Fibroblast of mammary gland (primary cell): Measurements from ENCODE around the gene ETV6.
A peak's percentile ranks its signal among the peaks of the same experiment; 100 is the strongest.

ENCODE experiments used
- DNase-seq: peaks from one replicate; pipeline ENCODE4 v3.0.0-alpha.2; 2010; ENCODE audit warnings: low read depth
- H3K4me3 ChIP-seq: 2 replicates; pipeline ENCODE4 v1.5.1; 2011; ENCODE audit warnings: low read depth, mild to moderate bottlenecking, low read length, moderate library complexity; ENCODE audit not compliant: control insufficient read depth
- TF ChIP-seq, protein P1 (sequence below): conservative IDR thresholded peaks from 2 replicates; pipeline ENCODE4 v1.5.1; 2011; ENCODE audit warnings: low read depth, low read length, inconsistent platforms; ENCODE audit not compliant: control insufficient read depth, insufficient read depth

Gene ETV6

DNA sequence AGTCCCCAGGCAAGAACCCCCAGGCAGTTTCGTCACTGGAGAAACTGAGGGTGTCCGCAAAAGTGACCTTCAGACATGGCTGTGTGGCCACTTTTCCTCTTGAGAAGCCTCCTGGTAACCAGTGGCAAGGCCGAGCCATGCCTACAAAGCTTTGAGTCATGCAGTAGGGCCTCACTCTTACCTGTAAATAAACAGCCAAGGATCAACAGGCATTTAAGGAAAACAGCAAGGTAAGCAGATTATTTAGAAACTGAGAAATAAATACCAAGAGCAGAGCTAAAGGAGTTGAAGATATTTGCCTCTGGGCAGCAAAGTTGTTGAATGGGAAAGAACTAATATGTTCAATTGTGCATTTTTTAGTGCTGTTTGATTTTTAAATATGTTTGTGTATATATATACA, 280.2 kb downstream of the ETV6 start:
- TF ChIP-seq, protein P1, sequence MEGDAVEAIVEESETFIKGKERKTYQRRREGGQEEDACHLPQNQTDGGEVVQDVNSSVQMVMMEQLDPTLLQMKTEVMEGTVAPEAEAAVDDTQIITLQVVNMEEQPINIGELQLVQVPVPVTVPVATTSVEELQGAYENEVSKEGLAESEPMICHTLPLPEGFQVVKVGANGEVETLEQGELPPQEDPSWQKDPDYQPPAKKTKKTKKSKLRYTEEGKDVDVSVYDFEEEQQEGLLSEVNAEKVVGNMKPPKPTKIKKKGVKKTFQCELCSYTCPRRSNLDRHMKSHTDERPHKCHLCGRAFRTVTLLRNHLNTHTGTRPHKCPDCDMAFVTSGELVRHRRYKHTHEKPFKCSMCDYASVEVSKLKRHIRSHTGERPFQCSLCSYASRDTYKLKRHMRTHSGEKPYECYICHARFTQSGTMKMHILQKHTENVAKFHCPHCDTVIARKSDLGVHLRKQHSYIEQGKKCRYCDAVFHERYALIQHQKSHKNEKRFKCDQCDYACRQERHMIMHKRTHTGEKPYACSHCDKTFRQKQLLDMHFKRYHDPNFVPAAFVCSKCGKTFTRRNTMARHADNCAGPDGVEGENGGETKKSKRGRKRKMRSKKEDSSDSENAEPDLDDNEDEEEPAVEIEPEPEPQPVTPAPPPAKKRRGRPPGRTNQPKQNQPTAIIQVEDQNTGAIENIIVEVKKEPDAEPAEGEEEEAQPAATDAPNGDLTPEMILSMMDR = no peak
- H3K4me3 ChIP-seq = no peak overlapping the region
- no peak for DNase-seq

DNA sequence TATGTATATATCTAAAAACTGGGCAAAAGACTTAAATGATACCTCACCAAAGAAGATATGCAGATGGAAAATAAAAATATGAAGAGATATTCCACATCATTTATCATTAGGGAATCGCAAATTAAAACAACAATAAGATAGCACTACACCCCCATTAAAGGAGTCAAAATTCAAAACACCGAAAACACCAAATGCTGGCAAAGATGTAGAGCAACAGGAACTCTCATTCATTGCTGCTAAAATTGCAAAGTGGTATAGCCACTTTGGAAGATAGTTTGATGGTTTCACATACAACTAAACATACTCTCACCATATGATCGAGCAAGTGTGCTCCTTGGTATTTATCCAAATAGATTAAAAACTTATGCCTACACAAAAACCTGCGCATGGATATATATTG, 289.7 kb downstream of the ETV6 start:
- DNase-seq = no peak
- TF ChIP-seq, protein P1 = no peak
- H3K4me3 ChIP-seq = no peak overlapping the region

DNA sequence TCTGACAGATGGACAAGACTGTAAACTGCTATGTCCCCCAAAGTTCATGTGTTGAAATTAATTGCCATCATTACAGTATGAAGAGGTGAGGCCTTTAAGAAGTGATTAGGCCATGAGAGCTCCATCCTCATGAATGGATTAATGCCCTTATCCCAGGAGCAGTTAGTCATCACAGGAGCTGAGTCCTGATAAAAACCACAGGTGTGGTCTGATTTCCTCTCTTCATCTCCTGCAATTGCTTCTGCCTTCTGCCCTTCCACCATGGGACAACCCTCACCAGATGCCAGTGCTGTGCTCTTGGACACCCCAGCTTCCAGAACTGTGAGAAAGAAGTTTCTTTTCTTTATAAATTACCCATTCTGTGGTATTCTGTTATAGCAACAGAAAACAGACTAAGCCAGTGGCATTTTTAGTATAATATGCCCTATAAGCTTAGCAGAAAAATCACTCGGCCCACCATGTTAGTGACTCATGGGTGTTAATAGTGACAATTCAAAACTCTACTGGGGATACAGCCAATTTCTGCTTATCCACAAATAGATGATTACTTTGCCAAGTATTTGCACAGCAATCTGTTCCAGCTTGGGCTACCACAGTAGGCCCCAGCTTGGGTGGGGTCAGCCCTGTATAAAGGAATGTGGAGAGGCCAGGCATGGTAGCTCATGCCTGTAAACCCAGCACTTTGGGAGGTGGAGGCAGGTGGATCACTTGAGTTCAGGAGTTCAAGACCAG, 292.3 kb downstream of the ETV6 start:
- H3K4me3 ChIP-seq = no peak overlapping the region
- peak; percentile 88 for DNase-seq
- TF ChIP-seq, protein P1 = no peak

DNA sequence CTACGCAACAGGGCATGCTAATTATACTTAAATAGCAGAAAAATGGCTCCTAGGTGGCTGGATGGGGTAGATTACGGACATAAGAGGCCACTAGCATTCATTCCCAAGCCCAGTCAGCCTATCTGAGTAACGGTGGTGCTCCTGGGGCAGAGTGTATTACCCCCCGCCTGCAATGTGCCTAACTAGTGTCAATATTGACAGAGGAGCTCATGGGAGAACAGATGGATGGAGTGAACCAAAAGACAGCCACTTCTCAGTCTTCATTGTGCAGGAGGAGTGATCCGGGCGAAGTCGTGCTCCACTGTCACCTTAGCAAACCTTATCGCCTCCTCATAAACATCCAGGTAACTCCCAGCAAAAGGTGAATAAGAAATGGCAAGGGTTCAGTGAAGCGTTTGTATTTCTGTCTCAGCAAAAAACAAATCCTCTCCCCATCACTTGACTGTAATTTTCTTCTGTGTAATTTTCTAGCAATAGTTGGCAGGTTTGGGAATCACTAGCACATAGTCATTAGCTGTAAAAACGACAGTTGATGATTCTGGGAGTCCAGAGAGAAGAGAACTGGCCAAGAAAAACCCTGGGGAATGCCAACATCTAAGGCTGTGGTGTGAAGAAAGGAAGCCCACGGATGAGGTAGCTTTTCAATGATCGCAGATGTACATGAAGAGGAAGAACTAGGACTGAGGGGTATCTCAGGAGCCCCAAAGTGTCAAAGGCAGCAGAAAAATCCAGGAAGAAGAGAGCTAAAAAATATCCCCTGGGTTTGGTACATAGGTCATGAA, 294.6 kb downstream of the ETV6 start:
- TF ChIP-seq, protein P1 = no peak
- no peak overlapping the region for H3K4me3 ChIP-seq
- DNase-seq = no peak
